Endothelial cell of umbilical vein (primary cell): ENCODE measurements around the gene GNB1. TPM values are rescaled to one million over a fixed set of nuclear protein-coding genes. Genes with fewer than 3 reads are reported as not detected.

Experiments used
- BruUV-seq: library from RNA; stranded (reverse); fragments of 400-500 nt; replicated peaks from 2 replicates; lab custom pipeline; 2021; lab: Mats Ljungman, UMichigan
- CTCF ChIA-PET: fragments of 300-600, 350-600 bp; sonication (Branson Sonifier 250); formaldehyde crosslinking; loops from one replicate; lab custom pipeline; 2021; ENCODE audit warnings: antibody characterized with exemption, inconsistent platforms; lab: Charles Lee
- POLR2A ChIA-PET: fragments of 300-600, 350-600 bp; sonication (Branson Sonifier 250); formaldehyde crosslinking; loops from one replicate; lab custom pipeline; 2021; ENCODE audit warnings: antibody characterized with exemption, inconsistent platforms; lab: Charles Lee
- DNase-seq: peaks from one replicate; pipeline ENCODE4 v3.0.0-alpha.2; 2011; ENCODE audit warnings: low read depth, low spot score
- FAIRE-seq: peaks from 2 replicates; lab custom pipeline; 2011; peaks lifted over from hg19 to GRCh38; lab: Jason Lieb, UNC
- H2AFZ ChIP-seq: 2 replicates; pipeline ENCODE4 v1.6.0; 2012; ENCODE audit warnings: low read depth, low read length, control low read depth, inconsistent platforms
- H3K27ac ChIP-seq: 2 replicates; pipeline ENCODE4 v1.5.1; 2011; ENCODE audit warnings: low read depth, mild to moderate bottlenecking, control low read depth, low read length, moderate library complexity; ENCODE audit not compliant: insufficient read depth
- H3K27me3 ChIP-seq, 2 experiments: 2 replicates each; pipeline versions ENCODE4 v1.6.0 to v1.6.1; 2011; ENCODE audit warnings: low read length in 2 of 2, mixed read lengths in 1 of 2; ENCODE audit not compliant: control insufficient read depth in 2 of 2, insufficient read depth in 2 of 2
- H3K36me3 ChIP-seq, 2 experiments: 2 replicates in 1 of 2; 3 replicates in 1 of 2; pipeline ENCODE4 v1.5.1; 2011; ENCODE audit warnings: low read length in 2 of 2, mild to moderate bottlenecking in 1 of 2, moderate library complexity in 1 of 2; ENCODE audit not compliant: control insufficient read depth in 2 of 2, insufficient read depth in 2 of 2; ENCODE audit errors: extremely low read depth in 1 of 2
- H3K4me1 ChIP-seq: 3 replicates; pipeline ENCODE4 v1.5.1; 2011; ENCODE audit warnings: mild to moderate bottlenecking, low read length; ENCODE audit not compliant: control insufficient read depth, insufficient read depth; ENCODE audit errors: extremely low read depth
- H3K4me2 ChIP-seq: 2 replicates; pipeline ENCODE4 v1.6.1; 2011; ENCODE audit warnings: low read length, control low read depth, mixed read lengths; ENCODE audit not compliant: insufficient read depth
- H3K4me3 ChIP-seq, 3 experiments: fragments of 200-600 bp in 1 of 3; sonication (generic), shearing (Covaris generic) in 1 of 3; replicated peaks in 1 of 3; 2 replicates each; pipeline ENCODE4 v1.5.1; 2011 to 2016; ENCODE audit warnings: control low read depth in 3 of 3, low read length in 3 of 3, mild to moderate bottlenecking in 2 of 3, inconsistent platforms in 1 of 3, low read depth in 1 of 3, moderate library complexity in 1 of 3; ENCODE audit not compliant: insufficient read depth in 1 of 3
- H3K79me2 ChIP-seq: 2 replicates; pipeline ENCODE4 v1.6.0; 2012; ENCODE audit warnings: low read length, inconsistent platforms; ENCODE audit not compliant: control insufficient read depth, insufficient read depth
- H3K9ac ChIP-seq: replicated peaks from 2 replicates; pipeline ENCODE3; 2011; ENCODE audit warnings: low read length, control low read depth; ENCODE audit not compliant: insufficient read depth; ENCODE audit errors: extremely low read depth
- H3K9me1 ChIP-seq: replicated peaks from 3 replicates; pipeline ENCODE4 v1.6.0; 2011; ENCODE audit warnings: mild to moderate bottlenecking, low read length; ENCODE audit not compliant: control insufficient read depth, insufficient read depth; ENCODE audit errors: extremely low read depth
- H3K9me3 ChIP-seq: replicated peaks from 2 replicates; pipeline ENCODE4 v1.5.1; 2012; ENCODE audit warnings: low read length, inconsistent platforms; ENCODE audit not compliant: control insufficient read depth, insufficient read depth
- H4K20me1 ChIP-seq: replicated peaks from 2 replicates; pipeline ENCODE3; 2011; ENCODE audit warnings: mild to moderate bottlenecking, low read length; ENCODE audit not compliant: control insufficient read depth, insufficient read depth; ENCODE audit errors: extremely low read depth
- EZH2 ChIP-seq: IDR thresholded peaks from 2 replicates; pipeline ENCODE4 v1.6.1; 2012; ENCODE audit warnings: borderline replicate concordance, low read depth, mild to moderate bottlenecking, moderate library complexity, low read length, inconsistent platforms; ENCODE audit not compliant: severe bottlenecking
- FOS ChIP-seq: IDR thresholded peaks from 2 replicates; pipeline ENCODE4 v1.6.1; 2011; ENCODE audit warnings: mild to moderate bottlenecking, low read length, moderate library complexity, borderline replicate concordance; ENCODE audit not compliant: insufficient read depth
- GATA2 ChIP-seq: IDR thresholded peaks from 2 replicates; pipeline ENCODE4 v1.7.0; 2011; ENCODE audit warnings: low read depth, mild to moderate bottlenecking, moderate library complexity, mixed read lengths, low read length; ENCODE audit not compliant: insufficient read length, insufficient read depth
- JUN ChIP-seq: IDR thresholded peaks from 2 replicates; pipeline ENCODE4 v1.6.1; 2011; ENCODE audit warnings: borderline replicate concordance, low read depth; ENCODE audit not compliant: insufficient read length, insufficient read depth
- MAX ChIP-seq: IDR thresholded peaks from 2 replicates; pipeline ENCODE4 v1.6.1; 2011; ENCODE audit not compliant: insufficient read depth, insufficient read length
- MYC ChIP-seq: IDR thresholded peaks from one replicate; pipeline ENCODE4 v1.6.1; 2011; ENCODE audit warnings: mild to moderate bottlenecking, low read depth, low read length
- POLR2A ChIP-seq: IDR thresholded peaks from 2 replicates; pipeline ENCODE4 v1.6.1; 2012; ENCODE audit warnings: low read depth, mild to moderate bottlenecking, control low read depth, low read length
- POLR2AphosphoS5 ChIP-seq: IDR thresholded peaks from 2 replicates; pipeline ENCODE4 v1.6.1; 2012; ENCODE audit warnings: low read depth, mild to moderate bottlenecking, control low read depth, low read length, moderate library complexity; ENCODE audit not compliant: insufficient read depth
- dilution Hi-C: fragments of 300-500 bp; cut with MboI; formaldehyde crosslinking; loops from one replicate; pipeline ENCODE4 v1.15.0; 2019; ENCODE audit warnings: low sequenced_read_pairs; ENCODE audit not compliant: extremely low pct_ligation_motif_present
- intact Hi-C: fragments of 100-400 bp; cut with micrococcal nuclease; formaldehyde crosslinking; loops from one replicate; pipeline ENCODE4 v1.10.0; 2022
- polyA plus RNA-seq, 4 experiments: library from polyadenylated mRNA; depleted of rRNA in 3 of 4; stranded (reverse) in 3 of 4; unstranded in 1 of 4; fragments of >200 nt; gene quantifications; 2 replicates each; pipeline versions ENCODE4 v1.2.1 to v1.2.3, GENCODE V29; 2011 to 2012; ENCODE audit warnings: missing spikeins in 1 of 4
- total RNA-seq: library from RNA; stranded (reverse); gene quantifications from 2 replicates; pipeline ENCODE4 v1.2.3, GENCODE V29; 2021
- TF ChIP-seq, protein P1 (sequence below), 2 donors: IDR thresholded peaks; 1 replicate in 1 of 2; 2 replicates in 1 of 2; pipeline ENCODE4 v1.5.1; 2011; ENCODE audit warnings: low read length in 2 of 2, mild to moderate bottlenecking in 2 of 2, moderate library complexity in 2 of 2, control low read depth in 1 of 2, inconsistent platforms in 1 of 2, low read depth in 1 of 2; ENCODE audit not compliant: insufficient read depth in 1 of 2; ENCODE audit errors: extremely low read depth in 1 of 2

GNB1 gene
- total and polyA plus RNA-seq, 2 donors (not counting 3 experiments of a cell fraction or from before 2014, with no cell fraction given) = 501 to 529 TPM

DNA sequence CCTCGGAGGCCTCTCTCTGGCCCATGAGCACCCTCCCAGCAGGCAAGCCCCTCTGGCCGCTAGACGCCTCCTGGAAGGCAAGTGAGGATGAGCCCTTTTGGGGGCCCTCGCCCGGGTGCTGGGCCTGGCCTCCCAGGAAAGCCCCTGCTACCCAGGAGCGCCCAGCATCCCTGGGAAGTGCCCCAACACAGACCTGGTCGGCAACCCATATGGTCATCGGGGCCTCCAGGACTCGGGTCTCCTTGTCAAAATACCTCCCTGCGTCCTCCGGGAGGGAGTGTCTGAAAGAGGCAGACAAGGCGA lies 49.2 kb upstream of the GNB1 start:
- POLR2A ChIA-PET = no interaction called here
- FAIRE-seq = no peak
- H3K9me3 ChIP-seq = no peaks in the 10 kb centered on the region
- TF ChIP-seq, protein P1, sequence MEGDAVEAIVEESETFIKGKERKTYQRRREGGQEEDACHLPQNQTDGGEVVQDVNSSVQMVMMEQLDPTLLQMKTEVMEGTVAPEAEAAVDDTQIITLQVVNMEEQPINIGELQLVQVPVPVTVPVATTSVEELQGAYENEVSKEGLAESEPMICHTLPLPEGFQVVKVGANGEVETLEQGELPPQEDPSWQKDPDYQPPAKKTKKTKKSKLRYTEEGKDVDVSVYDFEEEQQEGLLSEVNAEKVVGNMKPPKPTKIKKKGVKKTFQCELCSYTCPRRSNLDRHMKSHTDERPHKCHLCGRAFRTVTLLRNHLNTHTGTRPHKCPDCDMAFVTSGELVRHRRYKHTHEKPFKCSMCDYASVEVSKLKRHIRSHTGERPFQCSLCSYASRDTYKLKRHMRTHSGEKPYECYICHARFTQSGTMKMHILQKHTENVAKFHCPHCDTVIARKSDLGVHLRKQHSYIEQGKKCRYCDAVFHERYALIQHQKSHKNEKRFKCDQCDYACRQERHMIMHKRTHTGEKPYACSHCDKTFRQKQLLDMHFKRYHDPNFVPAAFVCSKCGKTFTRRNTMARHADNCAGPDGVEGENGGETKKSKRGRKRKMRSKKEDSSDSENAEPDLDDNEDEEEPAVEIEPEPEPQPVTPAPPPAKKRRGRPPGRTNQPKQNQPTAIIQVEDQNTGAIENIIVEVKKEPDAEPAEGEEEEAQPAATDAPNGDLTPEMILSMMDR (IDR thresholded peaks at IDR 0.05; ENCODE audit: extremely low read depth in 1 of 2, insufficient read depth in 1 of 2, low read depth in 1 of 2, low read length in 2 of 2) = no peak
- no peak for TF ChIP-seq EZH2
- no peak for TF ChIP-seq POLR2AphosphoS5
- no peak for TF ChIP-seq POLR2A
- no peak for TF ChIP-seq MYC
- no peak for TF ChIP-seq MAX
- no peak for TF ChIP-seq FOS
- TF ChIP-seq JUN = no peak
- TF ChIP-seq GATA2 = no peak
- no peaks in the 10 kb centered on the region for H3K79me2 ChIP-seq
- H3K9ac ChIP-seq = no peak overlapping the region
- DNase-seq = no peak
- BruUV-seq = no TSS peak
- H3K9me1 ChIP-seq = no peaks in the 10 kb centered on the region
- H3K4me2 ChIP-seq = no peak overlapping the region
- no peak overlapping the region for H3K27ac ChIP-seq
- no peak overlapping the region for H2AFZ ChIP-seq
- dilution Hi-C loops = no loop called here
- H3K36me3 ChIP-seq = no peaks in the 10 kb centered on the region
- H3K27me3 ChIP-seq = no peaks in the 10 kb centered on the region
- no peaks in the 10 kb centered on the region for H4K20me1 ChIP-seq
- intact Hi-C loops = no loop called here
- CTCF ChIA-PET = no interaction called here
- H3K4me3 ChIP-seq = no peak overlapping the region
- H3K4me1 ChIP-seq = no peaks in the 10 kb centered on the region
